ENCODE results near the gene CHN2.

Gene CHN2

DNA sequence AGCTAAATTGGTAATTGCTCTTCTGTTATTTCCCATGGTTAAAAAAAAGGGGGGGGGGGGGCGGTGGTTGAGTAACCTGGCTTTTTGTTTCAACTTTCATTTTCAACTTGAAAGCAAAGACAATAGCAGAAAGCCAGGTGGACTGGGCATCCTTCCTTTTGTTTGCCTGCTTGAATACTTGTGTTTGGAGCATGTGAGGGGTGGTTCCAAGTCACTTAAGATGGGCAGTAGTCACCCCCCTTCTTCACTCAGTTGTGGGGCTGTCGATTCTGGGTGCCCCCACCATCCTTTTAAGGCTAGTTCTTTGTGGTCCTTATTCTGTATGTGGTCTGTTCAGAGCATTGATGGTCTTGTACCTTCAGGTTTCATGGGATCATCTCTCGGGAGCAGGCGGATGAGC is 203.4 kb downstream of the CHN2 start:
- no peaks in the 10 kb centered on the region for H3K27me3 ChIP-seq (ENCODE audit: control insufficient read depth in 5 of 5, insufficient read depth in 4 of 5, low read length in 5 of 5)
- H3K9ac ChIP-seq (ENCODE audit: low read length in 5 of 5), result no peak overlapping the region
- H3K4me3 ChIP-seq (ENCODE audit: low read depth in 1 of 5, low read length in 5 of 5), result no peak overlapping the region
- H3K4me1 ChIP-seq (ENCODE audit: control insufficient read depth in 5 of 5, insufficient read depth in 5 of 5, low read length in 5 of 5), result peaks cover 0 to 16% (median 4%) of the 10 kb centered on the region in 5 donors
- H3K36me3 ChIP-seq (ENCODE audit: control insufficient read depth in 5 of 5, insufficient read depth in 5 of 5, low read length in 5 of 5), result peaks cover 0 to 14% (median 3%) of the 10 kb centered on the region in 5 donors
- H3K27ac ChIP-seq (ENCODE audit: low read depth, low read length), result no peak overlapping the region
- H3K9me3 ChIP-seq (ENCODE audit: control insufficient read depth in 5 of 5, low read length in 5 of 5), result no peaks in the 10 kb centered on the region

DNA sequence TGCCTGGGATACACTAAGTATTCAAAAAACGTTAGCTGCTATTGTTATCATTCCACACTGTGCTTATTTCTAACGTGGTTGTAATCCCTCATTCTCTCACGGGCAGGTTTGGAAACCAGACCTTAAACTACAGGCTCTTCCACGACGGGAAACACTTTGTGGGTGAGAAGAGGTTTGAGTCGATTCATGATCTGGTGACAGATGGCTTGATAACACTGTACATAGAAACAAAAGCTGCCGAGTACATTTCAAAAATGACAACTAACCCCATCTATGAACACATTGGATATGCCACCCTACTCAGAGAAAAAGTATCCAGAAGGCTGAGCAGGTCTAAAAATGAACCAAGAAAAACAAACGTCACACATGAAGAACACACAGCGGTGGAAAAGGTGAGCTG is 205.9 kb downstream of the CHN2 start:
- Histone ChIP-seq H3K27ac (ENCODE audit: low read depth, low read length) (no peak overlapping the region), H3K27me3 (ENCODE audit: control insufficient read depth in 5 of 5, insufficient read depth in 4 of 5, low read length in 5 of 5) (no peaks in the 10 kb centered on the region), H3K9ac (ENCODE audit: low read length in 5 of 5) (no peak overlapping the region), H3K4me3 (ENCODE audit: low read depth in 1 of 5, low read length in 5 of 5) (no peak overlapping the region), H3K4me1 (ENCODE audit: control insufficient read depth in 5 of 5, insufficient read depth in 5 of 5, low read length in 5 of 5) (peaks cover under 1 to 19% (median 4%) of the 10 kb centered on the region in 5 donors), H3K36me3 (ENCODE audit: control insufficient read depth in 5 of 5, insufficient read depth in 5 of 5, low read length in 5 of 5) (peaks cover 0 to 14% (median 3%) of the 10 kb centered on the region in 5 donors), H3K9me3 (ENCODE audit: control insufficient read depth in 5 of 5, low read length in 5 of 5) (no peaks in the 10 kb centered on the region)

DNA sequence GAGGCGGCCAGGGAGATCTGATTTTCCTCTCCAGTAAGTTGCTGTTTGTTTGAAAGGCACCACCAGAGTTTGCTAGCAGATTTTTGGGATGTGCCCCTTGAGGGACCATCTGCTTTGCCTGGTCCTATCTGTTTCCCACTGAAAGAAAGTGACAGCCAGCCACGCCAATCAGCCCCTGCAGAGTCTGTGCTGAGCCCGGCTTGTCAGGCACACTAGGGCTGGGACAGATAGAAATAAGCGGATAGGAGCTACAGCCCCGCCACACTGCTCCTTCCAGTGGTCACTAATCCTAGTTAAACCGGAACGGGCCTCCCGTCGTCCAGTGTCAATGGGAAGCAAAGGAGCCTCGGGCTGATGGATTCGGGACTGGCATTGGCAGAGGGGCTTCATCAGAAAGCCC is 207.2 kb downstream of the CHN2 start:
- Histone ChIP-seq H3K9me3 (ENCODE audit: control insufficient read depth in 5 of 5, low read length in 5 of 5) (no peaks in the 10 kb centered on the region), H3K27me3 (ENCODE audit: control insufficient read depth in 5 of 5, insufficient read depth in 4 of 5, low read length in 5 of 5) (no peaks in the 10 kb centered on the region), H3K4me1 (ENCODE audit: control insufficient read depth in 5 of 5, insufficient read depth in 5 of 5, low read length in 5 of 5) (peaks cover 4 to 27% (median 9%) of the 10 kb centered on the region in 5 donors), H3K9ac (ENCODE audit: low read length in 5 of 5) (no peak overlapping the region), H3K36me3 (ENCODE audit: control insufficient read depth in 5 of 5, insufficient read depth in 5 of 5, low read length in 5 of 5) (peaks cover 0 to 14% (median 3%) of the 10 kb centered on the region in 5 donors), H3K4me3 (ENCODE audit: low read depth in 1 of 5, low read length in 5 of 5) (no peak overlapping the region), H3K27ac (ENCODE audit: low read depth, low read length) (no peak overlapping the region)

DNA sequence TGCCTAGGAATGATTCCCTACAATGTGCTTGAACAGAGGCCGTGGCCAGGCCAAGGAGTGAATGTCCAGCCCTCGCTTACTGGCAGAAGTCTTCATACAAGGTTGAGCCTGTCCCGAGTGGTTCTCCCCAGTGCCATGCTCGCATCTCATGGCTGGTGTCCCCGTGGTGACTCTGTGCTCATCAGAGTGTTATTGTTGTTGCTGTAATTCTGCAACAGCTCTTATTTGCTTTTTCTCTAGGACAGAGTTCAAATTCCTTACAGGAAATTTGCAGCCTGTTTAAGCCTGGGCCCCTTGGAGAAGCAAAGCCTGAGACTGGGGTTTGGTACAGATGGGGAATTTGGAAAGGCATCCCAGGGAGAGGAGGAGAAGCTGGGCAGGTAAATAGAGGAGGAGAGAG is 211.3 kb downstream of the CHN2 start:
- Histone ChIP-seq H3K36me3 (ENCODE audit: control insufficient read depth in 5 of 5, insufficient read depth in 5 of 5, low read length in 5 of 5) (peaks cover 0 to 2% (median 0%) of the 10 kb centered on the region in 5 donors), H3K9me3 (ENCODE audit: control insufficient read depth in 5 of 5, low read length in 5 of 5) (no peaks in the 10 kb centered on the region), H3K4me1 (ENCODE audit: control insufficient read depth in 5 of 5, insufficient read depth in 5 of 5, low read length in 5 of 5) (peaks cover 5 to 17% (median 13%) of the 10 kb centered on the region in 5 donors), H3K4me3 (ENCODE audit: low read depth in 1 of 5, low read length in 5 of 5) (no peak overlapping the region), H3K27ac (ENCODE audit: low read depth, low read length) (no peak overlapping the region), H3K27me3 (ENCODE audit: control insufficient read depth in 5 of 5, insufficient read depth in 4 of 5, low read length in 5 of 5) (no peaks in the 10 kb centered on the region), H3K9ac (ENCODE audit: low read length in 5 of 5) (no peak overlapping the region)

DNA sequence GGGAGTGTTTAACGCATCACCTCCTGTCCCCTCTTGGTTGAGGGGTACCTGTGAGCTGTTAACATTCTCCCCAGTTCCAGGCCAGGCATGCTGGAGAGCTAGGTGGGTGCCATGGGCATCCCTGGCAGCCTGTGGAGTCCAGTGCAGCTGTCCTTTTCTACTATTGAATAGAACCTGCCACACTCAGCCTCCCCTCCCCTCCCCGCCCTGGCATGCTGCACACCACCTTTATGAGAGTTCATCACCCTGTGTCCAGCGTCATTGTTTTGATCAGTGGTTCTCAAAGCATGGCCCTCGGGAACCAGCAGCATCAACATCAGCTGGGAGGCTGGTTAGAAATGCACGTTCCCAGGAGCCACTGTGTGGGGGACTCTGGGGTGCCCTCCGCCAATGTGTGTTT is 211.8 kb downstream of the CHN2 start:
- Histone ChIP-seq H3K27ac (ENCODE audit: low read depth, low read length) (no peak overlapping the region), H3K27me3 (ENCODE audit: control insufficient read depth in 5 of 5, insufficient read depth in 4 of 5, low read length in 5 of 5) (no peaks in the 10 kb centered on the region), H3K9ac (ENCODE audit: low read length in 5 of 5) (no peak overlapping the region), H3K36me3 (ENCODE audit: control insufficient read depth in 5 of 5, insufficient read depth in 5 of 5, low read length in 5 of 5) (peaks cover 0 to 2% (median 0%) of the 10 kb centered on the region in 5 donors), H3K9me3 (ENCODE audit: control insufficient read depth in 5 of 5, low read length in 5 of 5) (no peaks in the 10 kb centered on the region), H3K4me1 (ENCODE audit: control insufficient read depth in 5 of 5, insufficient read depth in 5 of 5, low read length in 5 of 5) (peaks cover 5 to 17% (median 13%) of the 10 kb centered on the region in 5 donors), H3K4me3 (ENCODE audit: low read depth in 1 of 5, low read length in 5 of 5) (no peak overlapping the region)

DNA sequence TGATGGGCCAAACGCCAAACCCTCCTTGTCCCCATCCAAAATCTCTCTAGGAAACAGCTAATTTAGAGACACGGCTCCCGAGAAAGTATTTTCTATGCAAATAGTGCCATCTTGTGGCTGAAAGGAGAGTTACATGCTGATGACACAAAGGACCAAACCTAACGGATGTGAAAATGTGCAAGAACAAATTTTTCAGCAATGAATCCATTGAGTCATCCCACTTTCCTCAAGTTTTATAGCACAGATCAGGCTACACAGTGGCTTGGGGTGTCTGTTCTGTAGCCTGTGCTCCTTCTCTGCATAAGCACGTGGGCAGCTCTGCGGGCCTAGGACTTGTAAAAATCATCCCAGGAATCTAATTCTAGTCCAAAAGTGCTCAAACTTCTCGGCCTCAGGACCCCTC is 214.3 kb downstream of the CHN2 start:
- Histone ChIP-seq H3K4me1 (ENCODE audit: control insufficient read depth in 5 of 5, insufficient read depth in 5 of 5, low read length in 5 of 5) (peaks cover 5 to 17% (median 13%) of the 10 kb centered on the region in 5 donors), H3K27ac (ENCODE audit: low read depth, low read length) (no peak overlapping the region), H3K4me3 (ENCODE audit: low read depth in 1 of 5, low read length in 5 of 5) (no peak overlapping the region), H3K9me3 (ENCODE audit: control insufficient read depth in 5 of 5, low read length in 5 of 5) (no peaks in the 10 kb centered on the region), H3K36me3 (ENCODE audit: control insufficient read depth in 5 of 5, insufficient read depth in 5 of 5, low read length in 5 of 5) (no peaks in the 10 kb centered on the region), H3K9ac (ENCODE audit: low read length in 5 of 5) (no peak overlapping the region), H3K27me3 (ENCODE audit: control insufficient read depth in 5 of 5, insufficient read depth in 4 of 5, low read length in 5 of 5) (no peaks in the 10 kb centered on the region)

GRCh38 chr7:29410996-29411395 is 216.4 kb downstream of the CHN2 start:
- Histone ChIP-seq H3K27me3 (ENCODE audit: control insufficient read depth in 5 of 5, insufficient read depth in 4 of 5, low read length in 5 of 5) (no peaks in the 10 kb centered on the region), H3K4me1 (ENCODE audit: control insufficient read depth in 5 of 5, insufficient read depth in 5 of 5, low read length in 5 of 5) (peaks cover 3 to 11% (median 4%) of the 10 kb centered on the region in 5 donors), H3K27ac (ENCODE audit: low read depth, low read length) (no peak overlapping the region), H3K4me3 (ENCODE audit: low read depth in 1 of 5, low read length in 5 of 5) (no peak overlapping the region), H3K36me3 (ENCODE audit: control insufficient read depth in 5 of 5, insufficient read depth in 5 of 5, low read length in 5 of 5) (no peaks in the 10 kb centered on the region), H3K9me3 (ENCODE audit: control insufficient read depth in 5 of 5, low read length in 5 of 5) (no peaks in the 10 kb centered on the region), H3K9ac (ENCODE audit: low read length in 5 of 5) (no peak overlapping the region)

DNA sequence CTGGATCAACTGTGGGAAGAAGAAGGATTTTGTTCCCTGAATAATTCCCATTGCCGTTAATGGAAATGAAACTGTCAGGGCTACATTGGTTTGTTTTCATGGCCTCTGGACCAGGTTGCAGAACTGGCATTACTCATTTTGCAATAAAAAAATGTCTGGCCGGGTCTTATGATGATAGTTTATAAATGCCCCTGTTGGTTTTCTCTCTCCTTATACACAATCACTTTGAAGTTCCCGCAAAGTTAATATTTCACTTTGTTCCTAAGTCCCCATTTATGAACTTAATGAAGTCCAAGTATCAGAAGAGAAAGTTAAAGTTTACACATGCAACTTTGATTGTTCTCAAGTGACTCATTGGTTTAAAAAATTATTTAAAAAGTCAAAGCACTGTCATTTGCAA is 218.3 kb downstream of the CHN2 start:
- H3K27ac ChIP-seq (ENCODE audit: low read depth, low read length), result no peak overlapping the region
- no peak overlapping the region for H3K4me3 ChIP-seq (ENCODE audit: low read depth in 1 of 5, low read length in 5 of 5)
- no peaks in the 10 kb centered on the region for H3K36me3 ChIP-seq (ENCODE audit: control insufficient read depth in 5 of 5, insufficient read depth in 5 of 5, low read length in 5 of 5)
- no peaks in the 10 kb centered on the region for H3K9me3 ChIP-seq (ENCODE audit: control insufficient read depth in 5 of 5, low read length in 5 of 5)
- H3K4me1 ChIP-seq (ENCODE audit: control insufficient read depth in 5 of 5, insufficient read depth in 5 of 5, low read length in 5 of 5), result peaks cover 0 to 5% (median 0%) of the 10 kb centered on the region in 5 donors
- no peak overlapping the region for H3K9ac ChIP-seq (ENCODE audit: low read length in 5 of 5)
- no peaks in the 10 kb centered on the region for H3K27me3 ChIP-seq (ENCODE audit: control insufficient read depth in 5 of 5, insufficient read depth in 4 of 5, low read length in 5 of 5)

GRCh38 chr7:29413626-29414136 is 219.1 kb downstream of the CHN2 start:
- H3K27ac ChIP-seq (ENCODE audit: low read depth, low read length), result no peak overlapping the region

DNA sequence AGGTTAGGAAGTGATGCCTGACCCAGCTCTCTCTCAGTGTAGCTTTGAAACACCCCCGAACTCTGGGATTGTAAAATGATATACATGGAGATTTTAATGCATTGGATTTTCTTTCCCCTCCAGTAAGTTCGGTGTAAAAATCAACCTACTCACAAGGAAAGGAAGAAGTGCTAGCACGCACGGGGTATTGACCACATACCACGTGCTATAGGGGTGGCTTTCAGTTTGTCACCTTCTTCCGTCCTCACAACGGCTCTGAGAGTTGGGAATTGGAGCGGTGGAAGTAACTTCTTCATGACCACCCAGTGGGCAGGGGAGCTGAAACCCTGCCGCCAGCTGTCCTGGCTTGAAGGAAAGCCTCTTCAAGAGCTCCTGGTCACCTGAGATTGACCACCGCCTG is 219.6 kb downstream of the CHN2 start:
- no peak overlapping the region for H3K27ac ChIP-seq (ENCODE audit: low read depth, low read length)
- H3K4me3 ChIP-seq (ENCODE audit: low read depth in 1 of 5, low read length in 5 of 5), result no peak overlapping the region
- no peak overlapping the region for H3K9ac ChIP-seq (ENCODE audit: low read length in 5 of 5)
- no peaks in the 10 kb centered on the region for H3K4me1 ChIP-seq (ENCODE audit: control insufficient read depth in 5 of 5, insufficient read depth in 5 of 5, low read length in 5 of 5)
- H3K36me3 ChIP-seq (ENCODE audit: control insufficient read depth in 5 of 5, insufficient read depth in 5 of 5, low read length in 5 of 5), result no peaks in the 10 kb centered on the region
- no peaks in the 10 kb centered on the region for H3K9me3 ChIP-seq (ENCODE audit: control insufficient read depth in 5 of 5, low read length in 5 of 5)
- no peaks in the 10 kb centered on the region for H3K27me3 ChIP-seq (ENCODE audit: control insufficient read depth in 5 of 5, insufficient read depth in 4 of 5, low read length in 5 of 5)

More at GRCh38 chr7:29413626-29414136, 219.1 kb downstream of the CHN2 start:
- Histone ChIP-seq H3K27me3 (ENCODE audit: control insufficient read depth in 5 of 5, insufficient read depth in 4 of 5, low read length in 5 of 5) (no peaks in the 10 kb centered on the region), H3K9me3 (ENCODE audit: control insufficient read depth in 5 of 5, low read length in 5 of 5) (no peaks in the 10 kb centered on the region), H3K4me3 (ENCODE audit: low read depth in 1 of 5, low read length in 5 of 5) (no peak overlapping the region), H3K4me1 (ENCODE audit: control insufficient read depth in 5 of 5, insufficient read depth in 5 of 5, low read length in 5 of 5) (peaks cover 0 to 2% (median 0%) of the 10 kb centered on the region in 5 donors), H3K9ac (ENCODE audit: low read length in 5 of 5) (no peak overlapping the region), H3K36me3 (ENCODE audit: control insufficient read depth in 5 of 5, insufficient read depth in 5 of 5, low read length in 5 of 5) (no peaks in the 10 kb centered on the region)
